Hepatocyte (in vitro differentiated cells): Measurements from ENCODE around the gene SSBP3.

Experiments used
- CTCF ChIP-seq: fragments of 200-600 bp; sonication (generic); IDR thresholded peaks from 2 replicates; pipeline ENCODE4 v1.5.1; 2016; ENCODE audit warnings: antibody characterized with exemption, mild to moderate bottlenecking; ENCODE audit not compliant: poor library complexity
- EZH2 ChIP-seq: fragments of 200-600 bp; sonication (generic); IDR thresholded peaks from 2 replicates; pipeline ENCODE4 v1.6.1; 2016; ENCODE audit warnings: antibody characterized with exemption, mild to moderate bottlenecking, borderline replicate concordance

GRCh38 chr1:54326543-54327385 lies 79.4 kb downstream of the SSBP3 start:
- TF ChIP-seq CTCF: no peak
- TF ChIP-seq EZH2: no peak
